ENCODE measurements around the gene MAGI3.

DNA sequence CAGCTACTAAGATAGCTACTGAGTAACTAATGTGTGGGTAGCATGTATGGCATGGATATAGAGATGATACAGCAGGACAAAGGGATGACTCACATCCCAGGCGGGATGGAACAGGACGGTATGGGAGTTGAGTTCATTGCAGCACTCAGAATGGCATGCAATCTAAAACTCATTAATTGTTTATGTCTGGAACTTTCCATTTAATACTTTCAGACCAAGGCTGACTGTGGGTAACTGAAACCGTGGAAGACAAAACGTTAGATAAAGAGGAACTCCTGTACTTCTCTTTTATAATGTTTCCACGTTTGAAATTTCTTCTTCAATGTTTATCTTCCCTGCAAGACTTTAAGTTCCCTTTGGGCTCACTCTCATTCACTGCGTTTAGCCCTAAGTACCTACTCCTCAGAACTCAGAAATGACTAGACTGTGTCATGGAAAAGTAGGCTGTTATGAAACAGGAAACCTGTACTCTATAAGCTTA is 151.9 kb downstream of the MAGI3 start:
- TF ChIP-seq POLR2A (IDR thresholded peaks at IDR 0.05), result no peak
- TF ChIP-seq, protein P1, sequence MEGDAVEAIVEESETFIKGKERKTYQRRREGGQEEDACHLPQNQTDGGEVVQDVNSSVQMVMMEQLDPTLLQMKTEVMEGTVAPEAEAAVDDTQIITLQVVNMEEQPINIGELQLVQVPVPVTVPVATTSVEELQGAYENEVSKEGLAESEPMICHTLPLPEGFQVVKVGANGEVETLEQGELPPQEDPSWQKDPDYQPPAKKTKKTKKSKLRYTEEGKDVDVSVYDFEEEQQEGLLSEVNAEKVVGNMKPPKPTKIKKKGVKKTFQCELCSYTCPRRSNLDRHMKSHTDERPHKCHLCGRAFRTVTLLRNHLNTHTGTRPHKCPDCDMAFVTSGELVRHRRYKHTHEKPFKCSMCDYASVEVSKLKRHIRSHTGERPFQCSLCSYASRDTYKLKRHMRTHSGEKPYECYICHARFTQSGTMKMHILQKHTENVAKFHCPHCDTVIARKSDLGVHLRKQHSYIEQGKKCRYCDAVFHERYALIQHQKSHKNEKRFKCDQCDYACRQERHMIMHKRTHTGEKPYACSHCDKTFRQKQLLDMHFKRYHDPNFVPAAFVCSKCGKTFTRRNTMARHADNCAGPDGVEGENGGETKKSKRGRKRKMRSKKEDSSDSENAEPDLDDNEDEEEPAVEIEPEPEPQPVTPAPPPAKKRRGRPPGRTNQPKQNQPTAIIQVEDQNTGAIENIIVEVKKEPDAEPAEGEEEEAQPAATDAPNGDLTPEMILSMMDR (IDR thresholded peaks at IDR 0.05), result no peak

Measured in adrenal gland (tissue), 5 donors.